ENCODE results near the gene CCDC117.
A peak's percentile ranks its signal among the peaks of the same experiment; 100 is the strongest.
"Not testable (repeated sequence)": the region's sequence is repeated elsewhere in the genome, so short reads cannot be mapped to it uniquely, and the experiment has no call there.

CCDC117 gene

GRCh38 chr22:28798810-28799605, 26.5 kb downstream of the CCDC117 start:
- in situ Hi-C loops (cut with MboI; ENCODE audit: low pct_unique_long_range_greater_than_20kb, low sequenced_read_pairs): no loop called here
- peak; percentile 77 for DNase-seq

- no peak for DNase-seq
Observed at GRCh38 chr22:28799606-28800307, 27.3 kb downstream of the CCDC117 start.

GRCh38 chr22:28800308-28801041, 28.0 kb downstream of the CCDC117 start, which contains the start of gene XBP1:
Gene XBP1, minus strand, starts transcription at chr22:28800569.
- in situ Hi-C loops (cut with MboI; ENCODE audit: low pct_unique_long_range_greater_than_20kb, low sequenced_read_pairs): no loop called here
- DNase-seq: peak; percentile 93

More at GRCh38 chr22:28799606-28800307, 27.3 kb downstream of the CCDC117 start:
- in situ Hi-C loops (cut with MboI; ENCODE audit: low pct_unique_long_range_greater_than_20kb, low sequenced_read_pairs): no loop called here

GRCh38 chr22:28801845-28802594, 29.5 kb downstream of the CCDC117 start:
- in situ Hi-C loops (cut with MboI; ENCODE audit: low pct_unique_long_range_greater_than_20kb, low sequenced_read_pairs): no loop called here
- DNase-seq: peak; percentile 96

- DNase-seq: no peak
- in situ Hi-C loops (cut with MboI; ENCODE audit: low pct_unique_long_range_greater_than_20kb, low sequenced_read_pairs): no loop called here
Observed at GRCh38 chr22:28802595-28803123, 30.2 kb downstream of the CCDC117 start.

- DNase-seq; in situ Hi-C loops (cut with MboI; ENCODE audit: low pct_unique_long_range_greater_than_20kb, low sequenced_read_pairs): not testable (repeated sequence)
Observed at GRCh38 chr22:28805426-28805825, 32.9 kb downstream of the CCDC117 start.

GRCh38 chr22:28808716-28809355, 36.3 kb downstream of the CCDC117 start:
- in situ Hi-C loops (cut with MboI; ENCODE audit: low pct_unique_long_range_greater_than_20kb, low sequenced_read_pairs): no loop called here
- peak; percentile 53 for DNase-seq

- DNase-seq: peak; percentile 97
- in situ Hi-C loops (cut with MboI; ENCODE audit: low pct_unique_long_range_greater_than_20kb, low sequenced_read_pairs): no loop called here
Observed at GRCh38 chr22:28810821-28811491, 38.5 kb downstream of the CCDC117 start.

GRCh38 chr22:28812516-28812915, 40.0 kb downstream of the CCDC117 start:
- DNase-seq: no peak
- in situ Hi-C loops (cut with MboI; ENCODE audit: low pct_unique_long_range_greater_than_20kb, low sequenced_read_pairs): no loop called here

GRCh38 chr22:28813772-28814518, 41.5 kb downstream of the CCDC117 start:
- peak; percentile 81 for DNase-seq
- in situ Hi-C loops (cut with MboI; ENCODE audit: low pct_unique_long_range_greater_than_20kb, low sequenced_read_pairs): no loop called here

- DNase-seq: peak; percentile 57
- in situ Hi-C loops (cut with MboI; ENCODE audit: low pct_unique_long_range_greater_than_20kb, low sequenced_read_pairs): no loop called here
Observed at GRCh38 chr22:28815111-28815510, 42.6 kb downstream of the CCDC117 start.

- in situ Hi-C loops (cut with MboI; ENCODE audit: low pct_unique_long_range_greater_than_20kb, low sequenced_read_pairs): no loop called here
- DNase-seq: no peak
Observed at GRCh38 chr22:28815729-28816128, 43.2 kb downstream of the CCDC117 start.

GRCh38 chr22:28817064-28817463, 44.6 kb downstream of the CCDC117 start:
- in situ Hi-C loops (cut with MboI; ENCODE audit: low pct_unique_long_range_greater_than_20kb, low sequenced_read_pairs): no loop called here
- no peak for DNase-seq

- no peak for DNase-seq
- in situ Hi-C loops (cut with MboI; ENCODE audit: low pct_unique_long_range_greater_than_20kb, low sequenced_read_pairs): no loop called here
Observed at GRCh38 chr22:28817919-28818859, 45.7 kb downstream of the CCDC117 start.

GRCh38 chr22:28819253-28820096, 47.0 kb downstream of the CCDC117 start:
- in situ Hi-C loops (cut with MboI; ENCODE audit: low pct_unique_long_range_greater_than_20kb, low sequenced_read_pairs): loop anchor here (10.0 kb wide), 1 partner anchor 215 kb away; no protein-coding TSS in a partner anchor
- DNase-seq: no peak

Measured in KBM-7 (cell line).